ENCODE results near the gene FEZ2.

DNA sequence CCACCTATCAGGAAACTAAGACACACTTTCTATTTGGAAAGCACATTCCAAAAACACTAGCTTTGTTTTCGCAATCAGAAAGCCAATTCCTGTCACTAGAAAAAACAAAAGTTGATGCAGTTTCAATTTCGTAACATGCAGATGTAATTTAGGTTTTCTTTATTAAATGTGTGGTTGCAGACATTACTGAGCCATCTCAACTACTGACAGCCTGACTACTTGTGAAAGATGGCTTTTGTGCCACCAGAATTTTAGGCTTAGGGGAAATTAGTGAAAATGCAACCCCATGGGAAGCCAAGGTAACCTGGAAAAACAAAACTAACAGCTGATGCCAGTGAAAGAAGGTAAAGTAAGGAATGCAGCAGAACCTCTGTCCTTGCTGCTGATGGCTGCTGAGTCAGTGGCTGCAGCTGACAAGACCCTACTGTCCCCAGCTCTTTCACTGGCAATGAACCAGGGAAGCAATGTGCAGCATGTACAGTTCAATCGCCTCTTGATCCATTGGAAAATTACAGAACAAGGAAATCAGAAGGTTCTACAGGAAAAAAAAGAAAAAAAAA lies 34.9 kb downstream of the FEZ2 start:
- TF ChIP-seq, protein P1, sequence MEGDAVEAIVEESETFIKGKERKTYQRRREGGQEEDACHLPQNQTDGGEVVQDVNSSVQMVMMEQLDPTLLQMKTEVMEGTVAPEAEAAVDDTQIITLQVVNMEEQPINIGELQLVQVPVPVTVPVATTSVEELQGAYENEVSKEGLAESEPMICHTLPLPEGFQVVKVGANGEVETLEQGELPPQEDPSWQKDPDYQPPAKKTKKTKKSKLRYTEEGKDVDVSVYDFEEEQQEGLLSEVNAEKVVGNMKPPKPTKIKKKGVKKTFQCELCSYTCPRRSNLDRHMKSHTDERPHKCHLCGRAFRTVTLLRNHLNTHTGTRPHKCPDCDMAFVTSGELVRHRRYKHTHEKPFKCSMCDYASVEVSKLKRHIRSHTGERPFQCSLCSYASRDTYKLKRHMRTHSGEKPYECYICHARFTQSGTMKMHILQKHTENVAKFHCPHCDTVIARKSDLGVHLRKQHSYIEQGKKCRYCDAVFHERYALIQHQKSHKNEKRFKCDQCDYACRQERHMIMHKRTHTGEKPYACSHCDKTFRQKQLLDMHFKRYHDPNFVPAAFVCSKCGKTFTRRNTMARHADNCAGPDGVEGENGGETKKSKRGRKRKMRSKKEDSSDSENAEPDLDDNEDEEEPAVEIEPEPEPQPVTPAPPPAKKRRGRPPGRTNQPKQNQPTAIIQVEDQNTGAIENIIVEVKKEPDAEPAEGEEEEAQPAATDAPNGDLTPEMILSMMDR (IDR thresholded peaks at IDR 0.05; ENCODE audit: extremely low read depth in 1 of 2, insufficient read depth in 1 of 2, low read depth in 1 of 2, low read length in 2 of 2) = no peak
- no peak for TF ChIP-seq MYC (IDR thresholded peaks at IDR 0.05; ENCODE audit: low read depth, low read length)
- peak; percentile 27 for TF ChIP-seq POLR2AphosphoS5 (IDR thresholded peaks at IDR 0.05; ENCODE audit: insufficient read depth, low read depth, low read length)
- TF ChIP-seq POLR2A (IDR thresholded peaks at IDR 0.05; ENCODE audit: low read depth, low read length) = peak; percentile 78
